CD4-positive, alpha-beta T cell treated with Interleukin-6 at 100 ng/mL for 8 hours (primary cell): ENCODE measurements around the gene CYTH4.

Source experiments
- DNase-seq: peaks from one replicate; pipeline ENCODE4 v3.0.0-alpha.2; 2020; ENCODE audit warnings: mixed read lengths, low spot score

Gene CYTH4

GRCh38 chr22:37345863-37346504 is 63.7 kb downstream of the CYTH4 start:
- DNase-seq: no peak

DNA sequence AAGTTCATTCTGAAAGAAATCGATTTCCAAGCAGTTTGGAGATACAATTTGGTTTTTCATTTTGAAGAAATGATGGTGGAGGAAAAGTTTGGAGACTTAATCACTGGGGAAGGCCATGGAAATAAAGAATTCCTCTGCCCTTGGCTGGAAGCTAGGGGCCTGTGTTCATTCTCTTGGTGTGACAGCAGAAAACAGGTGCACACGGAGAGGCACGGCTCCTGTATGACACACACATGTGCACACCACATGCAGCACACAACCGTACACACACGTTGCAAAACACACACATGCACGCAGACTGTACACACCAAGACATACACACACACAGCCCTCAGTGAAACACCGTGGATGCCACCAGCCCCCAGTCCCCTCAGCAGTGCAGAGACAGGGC is 64.2 kb downstream of the CYTH4 start:
- DNase-seq: no peak

DNA sequence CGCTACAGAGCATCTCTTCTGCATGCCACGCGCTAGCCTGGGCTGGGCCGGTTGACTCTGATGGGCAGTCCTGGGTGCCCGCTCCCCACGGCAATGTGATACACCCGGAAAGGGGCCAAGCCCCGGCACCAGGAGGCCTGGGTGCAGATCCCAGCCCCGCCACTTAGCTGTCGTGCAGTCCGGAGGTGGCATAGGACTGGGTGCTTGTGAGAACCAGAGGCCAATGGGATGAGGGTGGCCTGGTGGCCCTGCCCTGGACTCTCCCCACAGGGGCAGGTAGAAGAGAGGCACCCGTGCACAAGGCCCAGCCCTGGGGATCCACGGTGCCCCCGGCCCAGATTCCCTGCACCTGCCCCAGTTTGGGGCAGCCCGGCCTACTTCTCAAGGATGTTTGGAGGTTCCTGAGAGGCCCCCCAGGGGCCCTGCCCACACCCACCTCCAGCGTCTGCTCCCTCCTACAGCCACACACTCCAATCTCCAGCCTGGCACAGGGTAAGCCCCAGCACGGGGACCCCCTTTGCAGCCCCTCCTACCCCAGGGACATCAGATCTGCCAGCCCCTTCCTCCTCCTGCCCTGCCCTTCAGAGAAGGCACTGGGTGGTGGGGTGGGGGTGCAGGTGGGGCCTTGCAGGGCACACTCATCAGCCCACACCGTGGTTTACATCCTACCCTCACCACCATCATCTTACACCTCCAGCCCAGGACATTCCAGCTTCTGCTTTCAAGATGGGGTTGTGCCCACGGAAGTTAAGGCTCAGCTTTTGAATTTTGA is 66.9 kb downstream of the CYTH4 start:
- no peak for DNase-seq

- DNase-seq: no peak
These were observed 68.9 kb downstream of the CYTH4 start for GRCh38 chr22:37351232-37351631.

- DNase-seq: no peak
These were observed 70.2 kb downstream of the CYTH4 start for GRCh38 chr22:37352481-37352880.

GRCh38 chr22:37353839-37354238 is 71.5 kb downstream of the CYTH4 start:
- DNase-seq: no peak

GRCh38 chr22:37354261-37354660 is 72.0 kb downstream of the CYTH4 start:
- DNase-seq: no peak

DNA sequence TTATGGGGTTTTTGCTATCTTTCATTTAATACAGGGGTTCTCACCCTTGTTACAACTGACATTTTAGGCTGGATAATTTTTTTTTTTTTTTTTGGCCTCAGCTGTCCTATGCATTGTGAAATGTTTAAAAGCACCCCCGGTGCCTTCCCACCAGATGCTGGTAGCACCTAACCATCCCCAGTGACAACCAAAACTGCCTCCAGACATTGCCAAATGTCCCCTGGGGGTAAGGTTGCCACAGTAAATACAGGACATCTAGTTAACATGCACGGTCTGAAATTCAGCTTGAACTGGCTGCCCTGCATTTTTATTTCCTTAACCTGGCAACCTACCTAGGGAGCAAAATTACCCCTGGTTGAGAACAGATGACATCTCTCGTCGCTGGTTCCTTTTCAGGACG is 72.4 kb downstream of the CYTH4 start:
- no peak for DNase-seq

DNA sequence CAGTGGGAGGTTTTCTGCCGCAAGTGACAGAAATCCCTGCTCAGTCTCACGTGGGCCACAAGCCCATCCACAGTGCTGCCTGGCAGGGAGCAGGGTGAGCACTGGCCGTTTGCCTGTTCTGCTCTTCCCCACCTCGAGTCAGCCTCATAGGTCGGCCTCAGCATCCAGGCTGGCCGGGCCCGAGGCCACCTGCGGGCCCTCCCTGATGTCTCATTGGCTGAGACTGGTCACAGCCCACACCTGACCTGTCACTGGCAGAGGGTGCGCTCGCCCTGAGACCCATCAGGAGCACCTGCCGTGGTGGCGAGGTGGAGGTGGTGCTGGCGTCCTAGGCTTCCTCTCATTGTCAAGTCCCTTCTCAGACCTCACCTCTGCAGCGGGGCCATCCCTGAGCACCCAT is 72.9 kb downstream of the CYTH4 start:
- DNase-seq: no peak

DNA sequence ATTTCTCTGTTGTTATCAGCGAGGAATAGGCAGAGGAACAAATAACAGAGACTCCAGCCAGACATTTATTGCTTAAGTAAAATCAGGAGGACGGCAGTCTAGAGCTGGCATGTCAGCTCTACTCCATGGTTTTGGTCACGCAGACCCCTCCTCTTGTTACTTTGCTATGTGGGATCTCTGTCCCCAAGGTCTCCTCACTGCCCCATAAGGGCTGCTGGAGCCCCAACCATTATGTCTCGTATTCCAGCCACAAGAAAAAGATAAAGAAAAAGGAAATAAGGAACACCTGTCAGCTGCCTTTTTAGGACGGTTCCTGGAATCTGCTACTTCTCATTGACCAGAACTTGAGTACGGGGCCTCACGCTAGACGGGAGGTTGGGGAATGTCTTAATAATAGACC is 74.6 kb downstream of the CYTH4 start:
- DNase-seq: no peak

DNA sequence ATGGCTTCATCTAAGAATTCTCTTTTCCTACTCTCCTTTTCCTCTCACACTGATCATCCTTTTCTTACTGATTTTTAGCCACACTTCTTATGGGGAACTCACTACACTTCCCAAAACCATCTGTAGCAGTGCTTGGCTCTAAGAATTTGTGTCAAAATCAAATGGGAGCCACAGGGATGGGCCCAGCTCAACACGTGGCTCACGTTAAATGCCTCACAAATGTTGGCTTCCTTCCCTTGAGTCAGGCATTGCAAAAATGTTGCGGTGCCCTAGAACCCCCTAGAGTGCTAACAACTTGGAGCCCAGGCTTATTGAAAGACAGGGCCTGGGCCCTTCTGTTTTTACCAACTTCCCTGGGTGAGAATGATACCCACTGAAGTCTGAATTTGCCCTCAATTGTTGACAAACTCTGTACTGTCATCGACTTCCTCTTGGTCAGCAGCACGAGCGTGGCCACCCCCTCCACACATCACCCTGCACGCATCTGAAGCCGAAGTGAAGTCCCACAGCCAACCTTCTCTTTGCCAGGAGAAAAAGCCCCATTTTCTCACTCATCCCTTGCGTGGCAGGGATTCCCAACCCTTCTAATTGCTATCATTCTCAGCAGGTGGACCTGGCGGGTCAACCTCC is 75.3 kb downstream of the CYTH4 start:
- no peak for DNase-seq

GRCh38 chr22:37358386-37358785 is 76.1 kb downstream of the CYTH4 start:
- DNase-seq: no peak

DNA sequence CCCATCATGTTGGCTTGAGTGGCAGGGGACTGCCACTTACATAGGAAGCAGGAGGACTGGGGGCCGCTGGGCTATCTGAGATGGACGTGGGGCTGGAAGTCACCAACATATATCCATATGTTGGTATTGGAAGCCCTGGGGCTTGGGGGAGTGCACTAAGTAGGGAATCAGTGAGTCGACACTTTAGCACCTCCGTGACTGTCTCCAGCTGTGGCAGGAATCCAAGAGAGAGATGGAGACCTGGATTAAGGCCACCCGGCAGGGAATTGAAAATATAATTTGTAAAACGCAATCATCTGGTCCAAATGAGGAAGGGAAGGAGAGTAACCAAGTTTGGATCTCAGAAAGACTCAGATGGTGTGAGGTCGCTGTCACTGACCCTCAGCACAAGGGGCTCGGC is 76.6 kb downstream of the CYTH4 start:
- no peak for DNase-seq

DNA sequence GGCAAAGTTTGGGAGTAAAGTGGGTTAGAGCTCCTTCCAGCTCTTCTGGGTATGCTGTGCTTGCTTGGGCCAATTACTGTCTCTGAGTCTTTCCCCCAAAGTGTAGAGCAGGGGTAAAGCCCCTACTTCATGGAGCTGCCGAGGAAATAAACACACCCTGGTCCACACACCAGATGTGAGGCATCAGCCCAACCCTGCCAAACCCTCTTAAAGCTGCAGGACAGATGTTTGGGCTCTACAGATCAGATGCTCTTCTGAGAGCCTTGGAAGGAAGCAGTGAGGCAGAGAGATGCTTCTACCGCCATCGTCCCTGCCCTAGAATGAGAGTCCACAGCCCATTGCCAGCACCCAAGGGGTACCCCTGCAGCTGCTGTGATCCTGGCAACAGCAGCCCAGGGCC is 80.3 kb downstream of the CYTH4 start:
- DNase-seq: no peak

DNA sequence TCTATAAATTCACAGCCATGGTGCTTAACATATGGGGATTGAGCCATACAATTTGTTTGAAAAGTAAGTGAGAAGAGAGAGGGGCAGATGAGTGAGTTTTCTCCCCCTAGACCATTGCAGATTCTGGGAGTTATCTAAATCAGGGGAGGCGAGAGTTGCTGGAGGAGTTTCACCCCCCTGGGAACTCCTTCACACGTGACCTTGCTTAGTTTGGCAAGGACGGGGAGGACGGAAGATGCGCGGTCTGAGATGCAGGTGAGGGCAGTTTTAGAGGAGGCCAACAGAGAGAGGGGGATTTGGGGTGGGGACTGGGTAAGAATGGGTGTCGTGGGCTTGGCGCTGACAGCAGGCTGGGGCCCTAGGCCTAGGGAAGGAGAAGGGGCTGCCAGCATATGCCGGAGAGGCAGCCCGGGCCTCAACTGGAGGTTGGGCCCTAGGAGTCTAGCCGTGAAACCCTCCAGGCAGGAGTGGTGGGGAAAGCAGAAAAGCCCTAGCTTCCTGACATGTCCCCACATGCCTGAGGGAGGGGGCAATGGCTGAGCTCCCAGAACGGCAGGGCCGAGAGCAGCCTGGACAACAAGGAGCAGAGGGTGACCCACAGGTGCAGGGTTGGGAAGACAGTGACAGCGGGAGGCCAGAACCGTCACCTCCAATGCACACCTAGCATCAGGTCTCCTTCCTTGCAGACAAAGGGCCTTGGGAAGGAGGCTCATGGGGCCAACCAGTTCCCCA is 81.1 kb downstream of the CYTH4 start:
- no peak for DNase-seq
